NCI-H2196 (cell line): ENCODE data around the gene PCK2.
"Not testable (repeated sequence)": the region's sequence is repeated elsewhere in the genome, so short reads cannot be mapped to it uniquely, and the experiment has no call there.

ENCODE experiments used
- DNase-seq: peaks from one replicate; lab custom pipeline; 2025; ENCODE audit not compliant: unreplicated experiment; lab: John Stamatoyannopoulos, UW

PCK2 gene

GRCh38 chr14:24093207-24093900 is 757 bp upstream of the PCK2 start:
- DNase-seq, result no peak

- DNase-seq, result no peak
These were observed 745 bp downstream of the PCK2 start for GRCh38 chr14:24094841-24095270.

- peak; percentile 72 for DNase-seq
These were observed 1.4 kb downstream of the PCK2 start for GRCh38 chr14:24095271-24096068.

GRCh38 chr14:24096545-24097181 is 2.6 kb downstream of the PCK2 start:
- DNase-seq, result no peak

- no peak for DNase-seq
These were observed 4.3 kb downstream of the PCK2 start for GRCh38 chr14:24098229-24098926.

GRCh38 chr14:24098927-24099813 is 5.1 kb downstream of the PCK2 start:
- peak; percentile 89 for DNase-seq

GRCh38 chr14:24100197-24100981 is 6.3 kb downstream of the PCK2 start:
- DNase-seq, result no peak

- DNase-seq, result no peak
These were observed 6.9 kb downstream of the PCK2 start for GRCh38 chr14:24100982-24101494.

GRCh38 chr14:24102357-24103048 is 8.4 kb downstream of the PCK2 start:
- DNase-seq, result no peak

GRCh38 chr14:24103451-24103850 is 9.3 kb downstream of the PCK2 start:
- DNase-seq, result no peak

GRCh38 chr14:24105609-24106239 is 11.6 kb downstream of the PCK2 start:
- DNase-seq, result not testable (repeated sequence)

GRCh38 chr14:24106672-24107271 is 12.7 kb downstream of the PCK2 start:
- no peak for DNase-seq

GRCh38 chr14:24108336-24108874 is 14.3 kb downstream of the PCK2 start:
- DNase-seq, result no peak

GRCh38 chr14:24110060-24110459 is 15.9 kb downstream of the PCK2 start:
- DNase-seq, result no peak

GRCh38 chr14:24110523-24110922 is 16.4 kb downstream of the PCK2 start:
- DNase-seq, result no peak

- peak; percentile 54 for DNase-seq
These were observed 19.3 kb downstream of the PCK2 start for GRCh38 chr14:24113379-24113800.

- DNase-seq, result peak; percentile 90
These were observed 19.9 kb downstream of the PCK2 start for GRCh38 chr14:24113801-24114531.
